Stimulated activated CD8-positive, alpha-beta memory T cell treated with anti-CD3 and anti-CD28 coated beads, Interleukin-4, amount 100 ng/mL, for 48 hours (primary cell): ENCODE measurements around the gene CHMP6.
A peak's percentile ranks its signal among the peaks of the same experiment; 100 is the strongest.
"Not testable (repeated sequence)": the region's sequence is repeated elsewhere in the genome, so short reads cannot be mapped to it uniquely, and the experiment has no call there.

Experiments
- DNase-seq: peaks from one replicate; pipeline ENCODE4 v3.0.0-alpha.2; 2020

Gene CHMP6

GRCh38 chr17:81017330-81017729, 25.7 kb downstream of the CHMP6 start:
- not testable (repeated sequence) for DNase-seq

- peak; percentile 55 for DNase-seq
Observed at GRCh38 chr17:81018044-81018802, 26.6 kb downstream of the CHMP6 start.

GRCh38 chr17:81019563-81020442, 28.2 kb downstream of the CHMP6 start:
- no peak for DNase-seq

DNA sequence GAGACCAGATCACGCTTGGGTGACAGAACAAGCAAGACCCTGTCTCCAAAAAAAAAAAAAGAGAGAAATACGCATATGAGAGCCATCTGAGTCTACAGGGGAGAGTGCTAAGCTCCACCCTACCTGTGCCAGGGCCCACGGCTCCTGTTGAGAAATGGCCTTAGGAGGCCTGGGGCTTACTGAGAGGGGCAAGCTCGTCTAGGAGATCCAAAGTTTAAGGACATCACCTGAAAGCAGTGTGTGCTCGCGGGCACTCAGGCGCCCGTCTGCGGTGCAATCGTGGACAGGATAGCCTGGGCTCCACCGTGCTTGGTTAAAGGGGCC, 28.8 kb downstream of the CHMP6 start:
- DNase-seq = no peak

- no peak for DNase-seq
Observed at GRCh38 chr17:81020767-81021497, 29.3 kb downstream of the CHMP6 start.

GRCh38 chr17:81021531-81022343, 30.1 kb downstream of the CHMP6 start:
- no peak for DNase-seq

GRCh38 chr17:81022344-81022676, 30.7 kb downstream of the CHMP6 start:
- no peak for DNase-seq

- no peak for DNase-seq
Observed at GRCh38 chr17:81025065-81025740, 33.6 kb downstream of the CHMP6 start.

- DNase-seq = no peak
Observed at GRCh38 chr17:81025741-81026129, 34.1 kb downstream of the CHMP6 start.

GRCh38 chr17:81026266-81027036, 34.8 kb downstream of the CHMP6 start:
- DNase-seq = no peak

DNA sequence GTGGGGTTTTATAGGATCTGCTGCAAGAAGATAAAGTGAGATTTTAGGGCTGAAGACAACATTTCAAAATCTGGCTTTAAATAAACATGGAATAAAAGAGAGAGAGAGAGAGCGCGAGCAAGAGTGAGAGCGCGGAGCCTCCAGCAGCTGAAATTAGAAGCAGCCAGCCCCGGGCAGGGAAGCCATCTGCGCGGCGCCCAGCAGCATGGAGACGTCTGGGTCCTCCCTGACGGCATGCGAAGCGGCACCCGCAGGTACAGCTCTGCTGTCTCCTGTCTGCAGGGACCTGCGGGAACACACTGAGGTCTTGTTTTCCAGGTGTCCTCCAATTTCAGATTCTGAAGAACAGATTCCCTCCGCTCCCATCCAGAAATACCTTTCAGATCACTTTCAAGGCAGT, 35.4 kb downstream of the CHMP6 start:
- DNase-seq = no peak

DNA sequence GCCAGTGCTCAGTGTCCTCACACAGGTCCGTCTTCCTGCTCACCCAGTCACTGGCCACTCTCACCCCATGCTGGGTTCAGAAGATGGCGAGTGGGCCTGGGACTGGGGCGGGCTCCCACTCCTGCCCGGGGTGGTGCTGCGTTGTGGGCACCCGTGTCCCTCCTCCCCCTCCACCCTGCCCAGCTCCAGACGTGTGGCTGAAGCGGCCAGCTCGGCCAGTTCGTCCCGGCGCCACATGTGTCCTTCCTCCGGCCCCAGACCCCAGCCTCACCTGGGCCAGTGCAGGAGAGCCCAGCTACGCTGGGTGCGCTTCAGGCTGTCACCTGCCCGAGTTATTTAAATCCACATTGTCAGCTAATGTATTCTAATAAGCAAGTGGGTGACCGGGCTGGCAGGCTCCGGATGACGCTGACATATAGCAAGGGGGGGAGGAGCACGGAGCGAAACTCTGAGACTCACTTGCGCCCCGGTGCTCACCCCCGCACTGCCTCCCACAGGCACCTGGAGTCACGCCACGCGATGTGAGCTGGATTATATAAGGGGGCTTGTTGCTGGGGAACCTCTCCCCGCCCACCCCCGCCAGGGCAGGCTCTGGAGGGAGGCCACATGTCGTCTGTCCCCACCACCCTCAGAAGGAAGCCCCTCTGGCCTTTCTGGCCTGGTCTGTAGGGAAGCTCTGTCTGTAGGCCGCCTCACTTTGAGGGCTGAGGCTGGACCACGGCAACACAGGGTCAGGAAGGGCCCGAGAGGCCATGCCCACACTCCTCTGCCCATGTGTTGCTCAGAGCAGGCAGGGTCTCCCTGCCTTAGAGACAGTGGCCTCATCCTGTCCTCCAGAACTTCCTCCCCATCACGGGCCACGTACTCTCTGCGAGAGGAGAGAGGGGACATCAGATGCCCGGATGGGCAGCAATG, 36.2 kb downstream of the CHMP6 start:
- DNase-seq = no peak

- DNase-seq = no peak
Observed at GRCh38 chr17:81028506-81028858, 36.8 kb downstream of the CHMP6 start.

- no peak for DNase-seq
Observed at GRCh38 chr17:81029859-81030258, 38.2 kb downstream of the CHMP6 start.

DNA sequence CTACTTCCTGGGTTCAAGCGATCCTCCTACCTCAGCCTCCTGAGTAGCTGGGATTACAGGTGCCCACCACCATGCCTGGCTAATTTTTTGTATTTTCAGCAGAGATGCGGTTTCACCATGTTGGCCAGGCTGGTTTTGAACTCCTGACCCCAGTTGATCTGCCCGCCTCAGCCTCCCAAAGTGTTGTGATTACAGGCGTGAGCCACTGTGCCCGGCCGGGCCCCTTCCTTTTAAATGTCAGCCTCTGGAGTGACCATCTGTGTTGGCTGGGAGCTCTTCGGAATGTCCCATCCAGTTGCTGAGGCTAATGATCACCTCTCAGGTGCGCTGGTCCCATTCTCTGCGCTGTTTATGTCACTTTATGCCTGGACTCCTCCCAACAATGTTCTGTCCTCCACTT, 38.7 kb downstream of the CHMP6 start:
- DNase-seq = not testable (repeated sequence)

DNA sequence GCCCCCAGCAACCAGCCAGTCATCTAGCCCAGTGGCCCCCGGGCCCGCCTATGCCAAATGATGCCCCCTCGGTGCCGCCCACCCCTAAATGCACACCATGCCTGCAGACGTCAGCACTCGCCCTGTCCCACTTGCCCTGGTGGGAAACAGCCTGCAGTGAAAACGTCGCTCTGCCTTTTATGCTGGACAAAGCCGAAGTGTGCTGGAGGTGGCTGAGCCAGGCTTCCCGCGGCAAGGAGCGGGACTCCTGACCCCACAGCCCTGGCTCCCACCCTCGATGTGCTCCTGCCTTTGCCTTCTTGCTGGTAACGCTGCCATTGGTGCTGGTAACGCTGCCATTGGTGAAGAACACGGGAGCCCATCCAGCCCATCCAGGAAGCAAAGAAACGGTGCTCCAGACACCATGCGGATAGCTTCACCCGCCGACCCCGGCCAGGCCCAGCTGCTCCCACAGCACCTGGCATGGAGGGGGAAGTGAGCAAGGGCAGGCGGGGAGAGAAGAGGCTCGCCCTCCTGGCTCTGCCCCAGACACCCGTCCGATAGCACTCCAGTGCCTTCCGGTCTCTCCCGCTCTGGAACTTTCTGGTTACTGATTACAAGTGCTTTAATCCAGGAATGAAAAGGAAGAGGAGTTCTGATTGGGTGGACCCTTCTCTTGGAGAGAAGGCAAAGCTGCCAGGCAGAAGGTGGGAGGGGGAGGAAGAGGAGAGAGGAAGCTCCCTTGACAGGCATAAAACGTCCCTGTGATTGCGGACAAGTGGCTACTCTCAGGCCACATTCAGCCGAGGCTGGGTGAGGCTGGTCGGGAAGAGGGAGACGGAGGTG, 39.3 kb downstream of the CHMP6 start:
- DNase-seq = no peak

- no peak for DNase-seq
Observed at GRCh38 chr17:81031566-81032550, 40.2 kb downstream of the CHMP6 start.
